ENCODE results near the gene PER1.

DNA sequence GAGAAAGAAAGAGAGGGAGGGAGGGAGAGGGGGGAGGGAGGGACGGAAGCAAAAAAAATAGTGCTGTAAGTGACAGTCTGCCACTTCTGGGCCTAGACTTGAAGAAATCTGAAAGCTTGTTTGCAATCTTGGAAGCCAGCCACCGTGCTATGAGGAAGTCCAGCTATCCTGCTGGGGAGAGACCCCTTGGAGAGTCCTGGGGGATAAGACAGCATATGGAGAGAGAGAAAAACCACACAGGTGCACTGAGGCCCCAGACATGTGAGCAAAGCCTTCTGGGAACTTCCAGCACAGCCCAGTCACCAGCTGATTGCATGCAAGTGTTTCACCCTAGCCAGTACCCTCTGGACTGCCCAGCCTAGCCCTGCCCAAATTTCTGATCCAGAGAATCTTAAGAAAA, 52.1 kb downstream of the PER1 start:
- TF ChIP-seq, protein P1, sequence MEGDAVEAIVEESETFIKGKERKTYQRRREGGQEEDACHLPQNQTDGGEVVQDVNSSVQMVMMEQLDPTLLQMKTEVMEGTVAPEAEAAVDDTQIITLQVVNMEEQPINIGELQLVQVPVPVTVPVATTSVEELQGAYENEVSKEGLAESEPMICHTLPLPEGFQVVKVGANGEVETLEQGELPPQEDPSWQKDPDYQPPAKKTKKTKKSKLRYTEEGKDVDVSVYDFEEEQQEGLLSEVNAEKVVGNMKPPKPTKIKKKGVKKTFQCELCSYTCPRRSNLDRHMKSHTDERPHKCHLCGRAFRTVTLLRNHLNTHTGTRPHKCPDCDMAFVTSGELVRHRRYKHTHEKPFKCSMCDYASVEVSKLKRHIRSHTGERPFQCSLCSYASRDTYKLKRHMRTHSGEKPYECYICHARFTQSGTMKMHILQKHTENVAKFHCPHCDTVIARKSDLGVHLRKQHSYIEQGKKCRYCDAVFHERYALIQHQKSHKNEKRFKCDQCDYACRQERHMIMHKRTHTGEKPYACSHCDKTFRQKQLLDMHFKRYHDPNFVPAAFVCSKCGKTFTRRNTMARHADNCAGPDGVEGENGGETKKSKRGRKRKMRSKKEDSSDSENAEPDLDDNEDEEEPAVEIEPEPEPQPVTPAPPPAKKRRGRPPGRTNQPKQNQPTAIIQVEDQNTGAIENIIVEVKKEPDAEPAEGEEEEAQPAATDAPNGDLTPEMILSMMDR (IDR thresholded peaks at IDR 0.05; ENCODE audit: control extremely low read depth in 1 of 3, insufficient read depth in 1 of 3, low read depth in 1 of 3, low read length in 3 of 3): no peak
- no peak for TF ChIP-seq EP300 (IDR thresholded peaks at IDR 0.05; ENCODE audit: borderline replicate concordance in 1 of 2, low read depth in 2 of 2, low read length in 2 of 2)
- TF ChIP-seq FOSL1 (IDR thresholded peaks at IDR 0.05; ENCODE audit: insufficient read depth, low read depth, low read length): no peak
- TF ChIP-seq POLR2A (IDR thresholded peaks at IDR 0.05; ENCODE audit: control extremely low read depth in 1 of 2, low read depth in 2 of 2, low read length in 2 of 2): no peak
- TF ChIP-seq SRF (IDR thresholded peaks at IDR 0.05; ENCODE audit: low read depth, low read length): no peak
- TF ChIP-seq GTF2F1 (IDR thresholded peaks at IDR 0.05; ENCODE audit: borderline replicate concordance, low read depth, low read length): no peak
- no peak for TF ChIP-seq CEBPB (IDR thresholded peaks at IDR 0.05; ENCODE audit: low read depth, low read length)
- TF ChIP-seq CREB1 (IDR thresholded peaks at IDR 0.05): no peak

All from H1 (cell line).